D721Med (cell line): Measurements from ENCODE around the gene VPS26C.

ENCODE experiments used
- DNase-seq: peaks from one replicate; pipeline ENCODE4 v3.0.0; 2011; ENCODE audit warnings: low spot score; ENCODE audit not compliant: insufficient read length
- FAIRE-seq: peaks from 2 replicates; lab custom pipeline; 2011; peaks lifted over from hg19 to GRCh38; lab: Jason Lieb, UNC
- TF ChIP-seq, protein P1 (sequence below): IDR thresholded peaks from 2 replicates; pipeline ENCODE4 v1.5.1; 2012; ENCODE audit warnings: mild to moderate bottlenecking, control low read depth; ENCODE audit not compliant: insufficient read depth; ENCODE audit errors: missing control alignments

VPS26C gene

DNA sequence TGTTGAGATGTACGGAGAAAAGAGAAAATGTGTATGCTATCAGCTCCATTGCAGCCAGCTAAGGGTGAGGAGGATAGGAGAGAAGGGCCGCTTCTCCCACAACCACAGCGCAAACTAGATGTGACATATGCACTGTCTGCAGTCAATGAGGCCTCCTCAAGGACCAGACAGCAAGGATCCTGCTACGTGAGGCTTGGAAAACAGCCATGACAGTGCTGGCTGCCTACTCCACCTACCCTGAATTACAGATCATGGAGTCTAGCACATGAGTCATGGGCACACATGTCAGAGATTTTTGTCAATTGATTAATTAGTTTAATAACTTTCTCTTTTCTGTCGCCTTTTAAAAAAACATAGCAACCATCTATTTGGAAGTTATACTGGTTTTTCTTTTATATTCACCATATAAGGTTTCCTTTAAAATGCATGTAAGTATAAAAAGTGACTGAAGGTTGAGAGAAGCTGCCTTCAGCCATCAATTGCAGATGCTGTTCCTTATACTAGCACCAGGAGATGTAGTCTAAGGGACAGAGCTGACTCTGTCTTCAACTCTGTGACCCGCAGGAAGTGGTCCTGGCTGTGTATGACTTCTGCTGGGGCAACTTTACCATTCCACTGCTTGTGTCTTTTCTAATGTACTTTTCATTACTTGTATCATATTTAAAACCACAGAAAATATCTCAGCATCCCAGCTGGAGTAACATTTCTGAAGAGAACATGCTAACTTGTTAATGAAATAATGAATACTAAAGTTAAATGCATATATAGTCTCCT is 3.1 kb downstream of the VPS26C start:
- TF ChIP-seq, protein P1, sequence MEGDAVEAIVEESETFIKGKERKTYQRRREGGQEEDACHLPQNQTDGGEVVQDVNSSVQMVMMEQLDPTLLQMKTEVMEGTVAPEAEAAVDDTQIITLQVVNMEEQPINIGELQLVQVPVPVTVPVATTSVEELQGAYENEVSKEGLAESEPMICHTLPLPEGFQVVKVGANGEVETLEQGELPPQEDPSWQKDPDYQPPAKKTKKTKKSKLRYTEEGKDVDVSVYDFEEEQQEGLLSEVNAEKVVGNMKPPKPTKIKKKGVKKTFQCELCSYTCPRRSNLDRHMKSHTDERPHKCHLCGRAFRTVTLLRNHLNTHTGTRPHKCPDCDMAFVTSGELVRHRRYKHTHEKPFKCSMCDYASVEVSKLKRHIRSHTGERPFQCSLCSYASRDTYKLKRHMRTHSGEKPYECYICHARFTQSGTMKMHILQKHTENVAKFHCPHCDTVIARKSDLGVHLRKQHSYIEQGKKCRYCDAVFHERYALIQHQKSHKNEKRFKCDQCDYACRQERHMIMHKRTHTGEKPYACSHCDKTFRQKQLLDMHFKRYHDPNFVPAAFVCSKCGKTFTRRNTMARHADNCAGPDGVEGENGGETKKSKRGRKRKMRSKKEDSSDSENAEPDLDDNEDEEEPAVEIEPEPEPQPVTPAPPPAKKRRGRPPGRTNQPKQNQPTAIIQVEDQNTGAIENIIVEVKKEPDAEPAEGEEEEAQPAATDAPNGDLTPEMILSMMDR = no peak
- FAIRE-seq (no peak), DNase-seq (no peak)

DNA sequence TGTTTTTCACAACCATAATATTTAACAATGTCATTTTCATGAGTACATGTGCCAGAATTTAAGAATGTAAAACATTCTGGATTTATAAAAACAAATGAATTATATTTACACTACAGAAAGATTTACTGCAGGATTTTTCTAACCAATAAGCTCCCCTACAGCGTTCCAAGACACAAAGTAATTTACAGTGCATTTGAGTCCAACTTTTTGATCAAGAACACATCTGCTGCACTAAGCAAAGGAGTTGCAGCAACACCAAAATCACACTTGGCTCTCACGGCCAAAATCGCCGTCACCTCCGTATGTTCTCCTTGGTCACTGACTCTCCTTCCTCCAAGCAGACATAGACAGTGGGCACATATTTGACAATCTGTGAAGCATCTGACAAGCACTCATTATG is 7.7 kb downstream of the VPS26C start:
- FAIRE-seq = no peak
- TF ChIP-seq, protein P1 = no peak
- DNase-seq = no peak

- FAIRE-seq (no peak), DNase-seq (no peak)
- TF ChIP-seq, protein P1 = no peak
Observed at GRCh38 chr21:37257967-37258877, 8.9 kb downstream of the VPS26C start.

- DNase-seq = no peak
- TF ChIP-seq, protein P1 = no peak
- no peak for FAIRE-seq
Observed at GRCh38 chr21:37257511-37257966, 9.6 kb downstream of the VPS26C start.

DNA sequence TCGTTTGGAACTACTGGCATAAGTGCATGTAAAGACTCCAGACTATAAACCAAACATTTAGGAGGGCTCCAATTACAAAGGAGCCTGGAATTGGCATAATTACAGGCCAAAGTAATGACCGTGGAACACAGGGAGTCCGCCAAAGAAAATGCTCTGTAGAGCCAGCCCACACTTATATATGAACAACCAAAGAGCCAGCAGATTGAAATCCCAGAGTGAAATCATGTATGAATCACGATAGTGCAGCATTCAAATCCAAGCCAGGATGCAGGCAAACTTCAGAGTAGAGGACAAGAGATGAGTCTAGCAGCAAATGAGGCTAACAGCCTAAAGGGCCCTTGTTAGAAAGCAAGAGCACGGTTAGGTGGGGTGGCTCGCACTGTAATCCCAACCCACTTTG is 13.1 kb downstream of the VPS26C start:
- no peak for FAIRE-seq

DNA sequence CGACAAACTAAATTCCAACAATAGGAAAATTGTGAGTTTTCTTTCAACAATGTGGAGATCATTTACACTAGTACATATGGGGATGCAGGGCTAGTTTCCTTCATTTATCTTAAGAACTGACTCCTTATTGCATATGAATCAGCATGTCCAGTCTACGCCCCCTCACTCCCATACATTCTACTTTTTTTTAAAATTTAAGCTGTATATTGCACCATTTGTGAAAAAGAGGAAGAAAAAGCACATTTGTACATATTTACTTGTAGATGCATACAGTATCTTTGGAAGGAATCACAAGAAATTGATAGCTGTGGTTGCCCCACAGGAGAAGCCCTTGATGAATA is 15.9 kb downstream of the VPS26C start:
- DNase-seq = no peak
- TF ChIP-seq, protein P1 = no peak
- no peak for FAIRE-seq

More for the DNA sequence above, 13.1 kb downstream of the VPS26C start:
- no peak for DNase-seq
- TF ChIP-seq, protein P1 = no peak
